ENCODE measurements around the gene CBLN3.

CBLN3 gene

DNA sequence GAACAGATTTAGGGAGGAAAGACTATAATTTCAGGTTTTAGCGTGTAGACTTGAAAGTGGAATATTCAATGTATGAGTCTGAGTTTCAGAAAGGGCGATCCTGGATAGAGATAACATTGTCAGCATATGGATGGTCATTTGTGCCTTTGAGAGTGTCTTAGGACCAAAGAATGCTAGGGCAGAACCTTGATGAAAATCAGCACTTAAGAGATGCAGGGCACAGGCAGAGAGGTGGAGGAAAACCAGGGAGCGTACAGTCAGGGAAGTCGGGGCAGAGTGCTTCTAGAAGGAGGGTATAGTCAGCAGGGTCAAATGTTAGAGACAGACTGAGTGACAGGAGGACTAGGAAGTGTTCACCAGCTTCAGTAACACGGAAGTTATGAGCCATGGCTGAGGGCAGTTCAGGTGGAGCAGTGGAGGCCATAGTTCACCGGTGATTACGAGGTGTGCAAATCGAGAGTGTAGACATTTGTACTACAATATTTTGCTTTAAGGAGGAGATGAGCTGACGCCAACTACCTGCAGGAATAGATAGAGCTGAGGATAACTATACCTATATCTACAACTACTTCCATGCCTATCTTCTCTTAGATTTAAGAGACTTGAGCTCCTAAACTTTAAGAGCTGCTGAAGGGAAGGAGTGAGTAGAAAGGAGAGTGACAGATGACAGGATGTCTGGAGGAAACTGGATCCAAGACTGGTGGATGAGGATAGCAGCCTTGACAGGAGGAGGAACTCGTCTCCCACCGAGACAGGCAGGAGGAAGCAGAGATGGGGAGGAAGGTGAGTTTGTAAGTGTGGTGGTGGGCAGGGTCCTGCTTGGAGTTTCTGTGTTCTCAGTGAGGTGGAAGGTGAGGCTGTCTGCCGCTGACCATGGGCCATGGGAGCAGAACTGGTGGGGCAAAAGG is 6.5 kb downstream of the CBLN3 start:
- no peak overlapping the region for H3K27ac ChIP-seq (ENCODE audit: extremely low read depth, low read depth, low read length)
- H3K4me3 ChIP-seq (ENCODE audit: low read depth, low read length), result no peak overlapping the region
- ChIA-PET POLR2A (interaction anchor here (1.1 kb wide), 1 partner anchor 12 kb away, joined by 3 read pairs; no protein-coding TSS in a partner anchor), CTCF (interaction anchor here (0.7 to 3.8 kb wide), 8 partner anchors 8 to 96 kb away, joined by 3 to 23 read pairs (median 6); no protein-coding TSS in a partner anchor)
- no peaks in the 10 kb centered on the region for H3K36me3 ChIP-seq (ENCODE audit: control insufficient read depth in 2 of 2, insufficient read depth in 1 of 2, low read length in 2 of 2)
- H3K9me3 ChIP-seq (ENCODE audit: control insufficient read depth, insufficient read depth, low read depth, low read length), result no peaks in the 10 kb centered on the region
- no peak for TF ChIP-seq ZBTB1 (tag by site-specific recombination; IDR thresholded peaks at IDR 0.05)
- TF ChIP-seq ZNF354C (tag by site-specific recombination; IDR thresholded peaks at IDR 0.05; ENCODE audit: borderline replicate concordance, low read depth), result no peak
- TF ChIP-seq ZNF146 (tag by site-specific recombination; IDR thresholded peaks at IDR 0.05), result no peak
- no peak for TF ChIP-seq KLF16 (tag by site-specific recombination; IDR thresholded peaks at IDR 0.05)
- H3K4me1 ChIP-seq (ENCODE audit: control insufficient read depth, insufficient read depth, low read length), result peaks cover 7% of the 10 kb centered on the region; the same call in 1 of the 2 replicates

DNA sequence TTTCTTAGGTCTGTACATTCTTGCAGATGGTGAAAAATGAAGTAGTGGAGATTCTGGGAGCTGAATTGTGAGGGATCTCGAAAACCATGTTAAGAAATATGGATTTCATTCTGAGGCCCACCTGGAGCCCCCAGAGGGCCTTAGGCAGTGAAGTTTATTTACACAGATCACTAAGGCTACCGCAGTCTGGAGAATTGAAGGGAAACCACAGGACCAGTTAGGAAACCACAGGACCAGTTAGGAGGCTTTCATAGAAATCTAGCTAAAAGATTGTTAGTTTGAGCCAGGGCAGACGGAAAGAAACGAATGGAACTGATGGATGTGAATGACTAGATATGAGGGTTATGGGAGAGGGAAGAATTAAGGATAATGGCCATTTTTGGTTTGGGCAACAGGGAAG is 7.2 kb downstream of the CBLN3 start:
- ChIA-PET CTCF (interaction anchor here (3.6 to 3.8 kb wide), 2 partner anchors 9 to 10 kb away, joined by 17 to 23 read pairs; no protein-coding TSS in a partner anchor), POLR2A (no interaction called here)
- Histone ChIP-seq H3K9me3 (ENCODE audit: control insufficient read depth, insufficient read depth, low read depth, low read length) (no peaks in the 10 kb centered on the region), H3K36me3 (ENCODE audit: control insufficient read depth in 2 of 2, insufficient read depth in 1 of 2, low read length in 2 of 2) (no peaks in the 10 kb centered on the region), H3K4me1 (ENCODE audit: control insufficient read depth, insufficient read depth, low read length) (peaks cover 7% of the 10 kb centered on the region; the same call in 1 of the 2 replicates), H3K27ac (ENCODE audit: extremely low read depth, low read depth, low read length) (no peak overlapping the region), H3K4me3 (ENCODE audit: low read depth, low read length) (no peak overlapping the region)
- TF ChIP-seq MYNN (tag by site-specific recombination; IDR thresholded peaks at IDR 0.05; ENCODE audit: borderline replicate concordance), result no peak
- no peak for TF ChIP-seq HOXC10 (CRISPR knock-in tag; IDR thresholded peaks at IDR 0.05)
- TF ChIP-seq ZNF311 (tag by site-specific recombination; IDR thresholded peaks at IDR 0.05; ENCODE audit: borderline replicate concordance), result no peak
- TF ChIP-seq ZNF140 (tag by site-specific recombination; IDR thresholded peaks at IDR 0.05), result no peak
- TF ChIP-seq ZNF558 (tag by site-specific recombination; IDR thresholded peaks at IDR 0.05), result no peak
- no peak for TF ChIP-seq ZNF791 (tag by site-specific recombination; IDR thresholded peaks at IDR 0.05)
- TF ChIP-seq ZFP3 (tag by site-specific recombination; IDR thresholded peaks at IDR 0.05; ENCODE audit: low read depth), result no peak
- TF ChIP-seq ZNF24 (tag by site-specific recombination; IDR thresholded peaks at IDR 0.05), result no peak
- TF ChIP-seq, protein P1, sequence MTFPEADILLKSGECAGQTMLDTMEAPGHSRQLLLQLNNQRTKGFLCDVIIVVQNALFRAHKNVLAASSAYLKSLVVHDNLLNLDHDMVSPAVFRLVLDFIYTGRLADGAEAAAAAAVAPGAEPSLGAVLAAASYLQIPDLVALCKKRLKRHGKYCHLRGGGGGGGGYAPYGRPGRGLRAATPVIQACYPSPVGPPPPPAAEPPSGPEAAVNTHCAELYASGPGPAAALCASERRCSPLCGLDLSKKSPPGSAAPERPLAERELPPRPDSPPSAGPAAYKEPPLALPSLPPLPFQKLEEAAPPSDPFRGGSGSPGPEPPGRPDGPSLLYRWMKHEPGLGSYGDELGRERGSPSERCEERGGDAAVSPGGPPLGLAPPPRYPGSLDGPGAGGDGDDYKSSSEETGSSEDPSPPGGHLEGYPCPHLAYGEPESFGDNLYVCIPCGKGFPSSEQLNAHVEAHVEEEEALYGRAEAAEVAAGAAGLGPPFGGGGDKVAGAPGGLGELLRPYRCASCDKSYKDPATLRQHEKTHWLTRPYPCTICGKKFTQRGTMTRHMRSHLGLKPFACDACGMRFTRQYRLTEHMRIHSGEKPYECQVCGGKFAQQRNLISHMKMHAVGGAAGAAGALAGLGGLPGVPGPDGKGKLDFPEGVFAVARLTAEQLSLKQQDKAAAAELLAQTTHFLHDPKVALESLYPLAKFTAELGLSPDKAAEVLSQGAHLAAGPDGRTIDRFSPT (tag by site-specific recombination; IDR thresholded peaks at IDR 0.05), result no peak

DNA sequence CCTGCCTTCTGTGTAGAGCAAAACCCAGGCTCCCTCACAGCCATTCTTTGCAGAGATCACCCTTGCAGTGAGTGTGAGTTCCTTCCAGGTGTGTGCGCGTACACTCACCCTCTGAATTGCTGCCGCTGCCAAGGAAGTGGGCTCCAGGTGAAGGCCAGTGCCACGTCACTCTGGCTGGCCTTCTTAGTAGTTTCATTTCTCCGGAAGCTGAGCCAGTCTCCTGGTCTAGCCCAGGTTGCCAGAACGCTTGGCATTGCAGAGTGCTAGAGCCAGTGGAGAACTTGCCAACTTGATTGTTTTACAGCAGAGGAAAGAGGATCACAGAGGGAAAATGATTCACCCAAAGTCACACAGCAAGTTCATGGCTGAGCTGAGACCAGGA is 11.0 kb downstream of the CBLN3 start:
- POLR2A ChIA-PET, result interaction anchor here (1.2 kb wide), 1 partner anchor 12 kb away, joined by 3 read pairs; the partner anchor contains the start of gene KHNYN

GRCh38 chr14:24417832-24418491 is 11.5 kb downstream of the CBLN3 start:
- Histone ChIP-seq H3K4me3 (ENCODE audit: low read depth, low read length) (no peak overlapping the region), H3K9me3 (ENCODE audit: control insufficient read depth, insufficient read depth, low read depth, low read length) (no peaks in the 10 kb centered on the region), H3K27ac (ENCODE audit: extremely low read depth, low read depth, low read length) (no peak overlapping the region), H3K4me1 (ENCODE audit: control insufficient read depth, insufficient read depth, low read length) (no peaks in the 10 kb centered on the region), H3K36me3 (ENCODE audit: control insufficient read depth in 2 of 2, insufficient read depth in 1 of 2, low read length in 2 of 2) (peaks cover 0 to 31% of the 10 kb centered on the region in 2 experiments; a peak in 1 of 3 replicates)
- ChIA-PET POLR2A (no interaction called here), CTCF (interaction anchor here (0.8 to 2.7 kb wide), 4 partner anchors 9 to 52 kb away, joined by 3 to 14 read pairs (median 4); no protein-coding TSS in a partner anchor)
- TF ChIP-seq, protein P2, sequence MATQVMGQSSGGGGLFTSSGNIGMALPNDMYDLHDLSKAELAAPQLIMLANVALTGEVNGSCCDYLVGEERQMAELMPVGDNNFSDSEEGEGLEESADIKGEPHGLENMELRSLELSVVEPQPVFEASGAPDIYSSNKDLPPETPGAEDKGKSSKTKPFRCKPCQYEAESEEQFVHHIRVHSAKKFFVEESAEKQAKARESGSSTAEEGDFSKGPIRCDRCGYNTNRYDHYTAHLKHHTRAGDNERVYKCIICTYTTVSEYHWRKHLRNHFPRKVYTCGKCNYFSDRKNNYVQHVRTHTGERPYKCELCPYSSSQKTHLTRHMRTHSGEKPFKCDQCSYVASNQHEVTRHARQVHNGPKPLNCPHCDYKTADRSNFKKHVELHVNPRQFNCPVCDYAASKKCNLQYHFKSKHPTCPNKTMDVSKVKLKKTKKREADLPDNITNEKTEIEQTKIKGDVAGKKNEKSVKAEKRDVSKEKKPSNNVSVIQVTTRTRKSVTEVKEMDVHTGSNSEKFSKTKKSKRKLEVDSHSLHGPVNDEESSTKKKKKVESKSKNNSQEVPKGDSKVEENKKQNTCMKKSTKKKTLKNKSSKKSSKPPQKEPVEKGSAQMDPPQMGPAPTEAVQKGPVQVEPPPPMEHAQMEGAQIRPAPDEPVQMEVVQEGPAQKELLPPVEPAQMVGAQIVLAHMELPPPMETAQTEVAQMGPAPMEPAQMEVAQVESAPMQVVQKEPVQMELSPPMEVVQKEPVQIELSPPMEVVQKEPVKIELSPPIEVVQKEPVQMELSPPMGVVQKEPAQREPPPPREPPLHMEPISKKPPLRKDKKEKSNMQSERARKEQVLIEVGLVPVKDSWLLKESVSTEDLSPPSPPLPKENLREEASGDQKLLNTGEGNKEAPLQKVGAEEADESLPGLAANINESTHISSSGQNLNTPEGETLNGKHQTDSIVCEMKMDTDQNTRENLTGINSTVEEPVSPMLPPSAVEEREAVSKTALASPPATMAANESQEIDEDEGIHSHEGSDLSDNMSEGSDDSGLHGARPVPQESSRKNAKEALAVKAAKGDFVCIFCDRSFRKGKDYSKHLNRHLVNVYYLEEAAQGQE (tag by site-specific recombination; IDR thresholded peaks at IDR 0.05), result no peak
- TF ChIP-seq, protein P3, sequence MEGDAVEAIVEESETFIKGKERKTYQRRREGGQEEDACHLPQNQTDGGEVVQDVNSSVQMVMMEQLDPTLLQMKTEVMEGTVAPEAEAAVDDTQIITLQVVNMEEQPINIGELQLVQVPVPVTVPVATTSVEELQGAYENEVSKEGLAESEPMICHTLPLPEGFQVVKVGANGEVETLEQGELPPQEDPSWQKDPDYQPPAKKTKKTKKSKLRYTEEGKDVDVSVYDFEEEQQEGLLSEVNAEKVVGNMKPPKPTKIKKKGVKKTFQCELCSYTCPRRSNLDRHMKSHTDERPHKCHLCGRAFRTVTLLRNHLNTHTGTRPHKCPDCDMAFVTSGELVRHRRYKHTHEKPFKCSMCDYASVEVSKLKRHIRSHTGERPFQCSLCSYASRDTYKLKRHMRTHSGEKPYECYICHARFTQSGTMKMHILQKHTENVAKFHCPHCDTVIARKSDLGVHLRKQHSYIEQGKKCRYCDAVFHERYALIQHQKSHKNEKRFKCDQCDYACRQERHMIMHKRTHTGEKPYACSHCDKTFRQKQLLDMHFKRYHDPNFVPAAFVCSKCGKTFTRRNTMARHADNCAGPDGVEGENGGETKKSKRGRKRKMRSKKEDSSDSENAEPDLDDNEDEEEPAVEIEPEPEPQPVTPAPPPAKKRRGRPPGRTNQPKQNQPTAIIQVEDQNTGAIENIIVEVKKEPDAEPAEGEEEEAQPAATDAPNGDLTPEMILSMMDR (tag by site-specific recombination; IDR thresholded peaks at IDR 0.05), result no peak

More for the DNA sequence above, 11.0 kb downstream of the CBLN3 start:
- Histone ChIP-seq H3K36me3 (ENCODE audit: control insufficient read depth in 2 of 2, insufficient read depth in 1 of 2, low read length in 2 of 2) (peaks cover 0 to 26% of the 10 kb centered on the region in 2 experiments; a peak in 1 of 3 replicates), H3K4me1 (ENCODE audit: control insufficient read depth, insufficient read depth, low read length) (no peaks in the 10 kb centered on the region), H3K27ac (ENCODE audit: extremely low read depth, low read depth, low read length) (no peak overlapping the region), H3K4me3 (ENCODE audit: low read depth, low read length) (no peak overlapping the region), H3K9me3 (ENCODE audit: control insufficient read depth, insufficient read depth, low read depth, low read length) (no peaks in the 10 kb centered on the region)
- no peak for TF ChIP-seq ZNF670 (tag by site-specific recombination; IDR thresholded peaks at IDR 0.05; ENCODE audit: low read depth)
- CTCF ChIA-PET, result interaction anchor here (0.6 to 2.7 kb wide), 5 partner anchors 13 to 510 kb away, joined by 3 to 14 read pairs (median 5); no protein-coding TSS in a partner anchor
